HepG2 (cell line): ENCODE data around the gene SIVA1. TPM values are rescaled to one million over a fixed set of nuclear protein-coding genes. Genes with fewer than 3 reads are reported as not detected.

Experiments used
- ASH2L ChIP-seq: fragments of 300-600, 200-600 bp; sonication (generic); IDR thresholded peaks from 2 replicates; pipeline ENCODE4 v1.7.0; 2017; ENCODE audit warnings: low read depth, mild to moderate bottlenecking, moderate library complexity, mixed read lengths, low read length; ENCODE audit not compliant: insufficient read length
- ATAD3A ChIP-seq: sonication (generic); formaldehyde crosslinking; IDR thresholded peaks from 2 replicates; pipeline ENCODE4 v1.4.0; 2020; ENCODE audit warnings: missing genetic modification reagents
- ATF1 ChIP-seq: IDR thresholded peaks from 2 replicates; pipeline ENCODE4 v1.6.1; 2016; ENCODE audit warnings: mild to moderate bottlenecking, control low read depth
- CHD4 ChIP-seq: fragments of 200-600 bp; sonication (generic); IDR thresholded peaks from 2 replicates; pipeline ENCODE4 v1.7.0; 2017; ENCODE audit warnings: mild to moderate bottlenecking, low read length, borderline replicate concordance
- ELF3 ChIP-seq: IDR thresholded peaks from 2 replicates; pipeline ENCODE4 v1.6.1; 2016; ENCODE audit warnings: missing genetic modification reagents, missing compliant biosample characterization
- FOXK2 ChIP-seq: fragments of 450-650 bp; IDR thresholded peaks from 2 replicates; pipeline ENCODE4 v1.6.1; 2016
- HES4 ChIP-seq: sonication (generic); formaldehyde crosslinking; IDR thresholded peaks from 2 replicates; pipeline ENCODE4 v1.9.0; 2021; ENCODE audit warnings: mild to moderate bottlenecking, missing genetic modification reagents, borderline replicate concordance
- KLF6 ChIP-seq: IDR thresholded peaks from 2 replicates; pipeline ENCODE4 v1.8.0; 2016; ENCODE audit warnings: missing biosample characterization, missing genetic modification reagents
- NKX3-1 ChIP-seq: sonication (generic); formaldehyde crosslinking; IDR thresholded peaks from 2 replicates; pipeline ENCODE4 v1.5.0; 2020; ENCODE audit warnings: missing genetic modification reagents
- NR2F2 ChIP-seq: IDR thresholded peaks from 2 replicates; pipeline ENCODE4 v1.6.1; 2012; ENCODE audit warnings: low read depth, inconsistent platforms, borderline replicate concordance
- SMAD3 ChIP-seq: sonication (generic); formaldehyde crosslinking; IDR thresholded peaks from 2 replicates; pipeline ENCODE4 v1.4.0; 2020; ENCODE audit warnings: missing genetic modification reagents
- TBP ChIP-seq: sonication (generic); formaldehyde crosslinking; IDR thresholded peaks from 2 replicates; pipeline ENCODE4 v1.5.0; 2020; ENCODE audit warnings: missing genetic modification reagents
- TCF7L2 ChIP-seq: IDR thresholded peaks from 2 replicates; pipeline ENCODE4 v1.6.1; 2011; ENCODE audit warnings: mild to moderate bottlenecking, low read depth, low read length, moderate library complexity
- TGIF2 ChIP-seq: IDR thresholded peaks from 2 replicates; pipeline ENCODE4 v1.6.1; 2016; ENCODE audit warnings: control low read depth, missing compliant biosample characterization
- TOE1 ChIP-seq: sonication (generic); formaldehyde crosslinking; IDR thresholded peaks from 2 replicates; pipeline ENCODE4 v1.4.0; 2020; ENCODE audit warnings: mild to moderate bottlenecking, missing genetic modification reagents
- YEATS2 ChIP-seq: sonication (generic); formaldehyde crosslinking; IDR thresholded peaks from 2 replicates; pipeline ENCODE4 v1.4.0; 2020; ENCODE audit warnings: missing genetic modification reagents, borderline replicate concordance
- ZBTB4 ChIP-seq: sonication (generic); formaldehyde crosslinking; IDR thresholded peaks from 2 replicates; pipeline ENCODE4 v1.4.0; 2020; ENCODE audit warnings: missing genetic modification reagents, mild to moderate bottlenecking, borderline replicate concordance
- ZBTB7A ChIP-seq: sonication (generic); formaldehyde crosslinking; IDR thresholded peaks from 2 replicates; pipeline ENCODE4 v1.8.0; 2022; ENCODE audit warnings: mild to moderate bottlenecking, missing genetic modification reagents
- ZNF160 ChIP-seq: sonication (generic); formaldehyde crosslinking; IDR thresholded peaks from 2 replicates; pipeline ENCODE4 v1.8.0; 2022; ENCODE audit warnings: mild to moderate bottlenecking, inconsistent platforms, missing genetic modification reagents
- ZNF253 ChIP-seq: sonication (generic); formaldehyde crosslinking; IDR thresholded peaks from 2 replicates; pipeline ENCODE4 v1.8.0; 2022; ENCODE audit warnings: mild to moderate bottlenecking, missing genetic modification reagents, borderline replicate concordance
- ZNF329 ChIP-seq: sonication (generic); formaldehyde crosslinking; IDR thresholded peaks from 2 replicates; pipeline ENCODE4 v1.9.0; 2021; ENCODE audit warnings: low read depth, mild to moderate bottlenecking, missing genetic modification reagents
- ZNF576 ChIP-seq: sonication (generic); formaldehyde crosslinking; IDR thresholded peaks from 2 replicates; pipeline ENCODE4 v1.4.0; 2020; ENCODE audit warnings: mild to moderate bottlenecking, missing genetic modification reagents
- ZNF577 ChIP-seq: sonication (generic); formaldehyde crosslinking; IDR thresholded peaks from 2 replicates; pipeline ENCODE4 v1.4.0; 2020; ENCODE audit warnings: mild to moderate bottlenecking, low read depth, missing genetic modification reagents, borderline replicate concordance
- ZNF724P ChIP-seq: sonication (generic); formaldehyde crosslinking; IDR thresholded peaks from 2 replicates; pipeline ENCODE4 v1.8.0; 2022; ENCODE audit warnings: missing genetic modification reagents, borderline replicate concordance
- ZNF773 ChIP-seq: sonication (generic); formaldehyde crosslinking; IDR thresholded peaks from 2 replicates; pipeline ENCODE4 v1.4.0; 2020; ENCODE audit warnings: missing genetic modification reagents, borderline replicate concordance
- ZNF839 ChIP-seq: sonication (generic); formaldehyde crosslinking; IDR thresholded peaks from 2 replicates; pipeline ENCODE4 v1.4.0; 2020; ENCODE audit warnings: missing genetic modification reagents, mild to moderate bottlenecking, borderline replicate concordance
- ZNF891 ChIP-seq: sonication (generic); formaldehyde crosslinking; IDR thresholded peaks from 2 replicates; pipeline ENCODE4 v1.5.0; 2020; ENCODE audit warnings: mild to moderate bottlenecking, missing genetic modification reagents
- polyA plus RNA-seq, 8 experiments: library from polyadenylated mRNA; depleted of rRNA in 3 of 8; stranded (reverse) in 7 of 8; unstranded in 1 of 8; fragments of >200 nt; fragmentation: Illumina TruSeq in 4 of 8; extraction: Trizol in 4 of 8; gene quantifications; 2 replicates each; pipeline versions ENCODE4 v1.2.1 to v1.2.3, GENCODE V29; 2011 to 2016; ENCODE audit warnings: low read depth in 4 of 8, missing spikeins in 1 of 8, mixed read lengths in 1 of 8; ENCODE audit not compliant: insufficient read depth in 1 of 8
- total RNA-seq, 5 experiments: library from RNA; depleted of rRNA; stranded (reverse); fragments of >200 nt; fragmentation: Illumina TruSeq; extraction: Trizol; gene quantifications; 2 replicates each; pipeline ENCODE4 v1.2.3, GENCODE V29; 2016; ENCODE audit warnings: low read depth in 1 of 5

SIVA1 gene
- total and polyA plus RNA-seq, 2 of the 13 experiments (the other 11 are each of a cell fraction or from before 2014, with no cell fraction given), result 123 to 186 TPM

GRCh38 chr14:104797115-104798044, 44.4 kb downstream of the SIVA1 start (continued):
- no peak for TF ChIP-seq TCF7L2
- TF ChIP-seq NR2F2, result no peak
- TF ChIP-seq TGIF2 (CRISPR knock-in tag), result no peak
- no peak for TF ChIP-seq ZNF577 (CRISPR knock-in tag)
- TF ChIP-seq CHD4, result no peak
- TF ChIP-seq SMAD3 (CRISPR knock-in tag), result no peak
- no peak for TF ChIP-seq ZNF891 (CRISPR knock-in tag)
- no peak for TF ChIP-seq FOXK2
- no peak for TF ChIP-seq NKX3-1 (CRISPR knock-in tag)
- TF ChIP-seq TOE1 (CRISPR knock-in tag), result no peak
- peak; percentile 71; the same call in 1 of the 2 replicates for TF ChIP-seq ZBTB4
- TF ChIP-seq ZNF839, result 0 out of 2 replicates have a peak, but pooled peaks have one; percentile 27
- TF ChIP-seq ELF3 (CRISPR knock-in tag), result no peak
- no peak for TF ChIP-seq ZNF576 (CRISPR knock-in tag)
- TF ChIP-seq TBP, result no peak
- TF ChIP-seq ZNF160 (CRISPR knock-in tag), result no peak
- TF ChIP-seq ZNF724P, result no peak
- no peak for TF ChIP-seq ASH2L
- no peak for TF ChIP-seq ZNF773 (CRISPR knock-in tag)
- TF ChIP-seq ZNF253, result no peak
- TF ChIP-seq KLF6 (CRISPR knock-in tag), result no peak
- no peak for TF ChIP-seq YEATS2 (CRISPR knock-in tag)
- no peak for TF ChIP-seq HES4 (CRISPR knock-in tag)
- TF ChIP-seq ATAD3A (CRISPR knock-in tag), result no peak
- TF ChIP-seq ZNF329, result no peak
- no peak for TF ChIP-seq ZBTB7A (CRISPR knock-in tag)
- TF ChIP-seq ATF1, result no peak
